Stimulated activated CD8-positive, alpha-beta memory T cell treated with anti-CD3 and anti-CD28 coated beads, Interleukin-15, amount 100 ng/mL, for 48 hours (primary cell): ENCODE data around the gene AUTS2.
A peak's percentile ranks its signal among the peaks of the same experiment; 100 is the strongest.

Experiments used
- DNase-seq, 2 donors: peaks; one replicate each; pipeline ENCODE4 v3.0.0-alpha.2; 2020; ENCODE audit warnings: low read depth in 2 of 2

Gene AUTS2

GRCh38 chr7:70774950-70775527, 1176.8 kb downstream of the AUTS2 start:
- DNase-seq = no peak

- DNase-seq = no peak
Observed at GRCh38 chr7:70775570-70776156, 1177.4 kb downstream of the AUTS2 start.

GRCh38 chr7:70776627-70777101, 1178.4 kb downstream of the AUTS2 start:
- peak in 1 of 2 donors; percentile 7 for DNase-seq

GRCh38 chr7:70777251-70777650, 1179.0 kb downstream of the AUTS2 start:
- DNase-seq = no peak

DNA sequence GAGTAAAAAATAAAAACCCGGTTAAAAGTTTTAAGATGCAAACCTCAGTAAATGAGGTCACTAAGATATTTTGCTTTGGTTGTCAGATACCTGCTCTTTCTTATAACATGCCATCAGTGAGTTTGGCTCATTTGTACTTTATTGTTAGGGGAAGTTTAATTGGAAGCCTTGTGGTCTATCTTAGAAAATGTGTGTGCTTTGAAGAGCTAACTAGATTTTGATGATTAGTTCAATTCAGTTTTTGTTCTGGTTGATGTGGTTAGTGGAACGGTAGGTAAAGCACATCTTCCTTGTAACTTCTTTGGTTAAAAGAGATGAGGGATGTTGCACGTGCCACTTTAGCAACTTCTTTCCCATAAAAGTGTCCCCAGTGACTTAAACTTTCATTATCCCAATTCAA, 1180.3 kb downstream of the AUTS2 start:
- DNase-seq = no peak

DNA sequence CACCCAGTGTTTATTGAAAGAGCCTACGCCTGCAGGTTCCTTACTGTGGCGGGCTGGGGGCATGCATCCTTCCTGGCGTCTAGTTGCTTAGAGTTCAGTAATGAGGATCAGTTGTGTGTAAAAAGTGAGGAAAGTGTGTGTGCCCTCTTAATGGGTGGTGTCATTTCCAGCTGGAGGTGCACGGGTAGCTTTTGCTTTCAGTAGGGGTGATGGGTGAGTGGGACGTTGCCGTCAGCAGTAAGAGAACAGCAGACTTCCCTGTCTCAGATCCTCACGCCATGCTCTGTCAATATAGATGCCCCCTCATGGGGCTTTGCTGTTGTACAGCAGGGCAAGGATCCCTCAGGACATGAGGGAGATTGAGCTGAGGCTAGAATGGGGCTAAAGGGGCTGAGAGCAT, 1181.0 kb downstream of the AUTS2 start:
- DNase-seq = no peak

DNA sequence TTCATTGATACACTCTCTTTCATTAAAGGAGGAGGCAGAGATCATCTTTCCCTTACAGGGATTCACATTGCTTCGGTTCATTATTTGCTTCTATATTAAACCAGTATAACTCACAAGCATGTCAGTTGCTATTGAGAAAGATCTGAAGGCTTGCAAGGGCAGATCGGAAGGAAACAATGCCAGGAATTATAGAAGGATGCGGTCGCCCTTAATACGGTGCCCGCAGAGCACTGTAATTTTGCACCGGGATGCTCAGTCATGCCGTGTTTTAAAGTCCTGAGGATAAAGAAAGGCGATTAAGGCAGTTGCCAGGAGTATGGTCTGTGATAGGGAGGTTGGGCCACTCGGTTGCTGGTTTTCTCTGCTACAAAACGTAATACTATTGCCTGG, 1183.6 kb downstream of the AUTS2 start:
- no peak for DNase-seq

DNA sequence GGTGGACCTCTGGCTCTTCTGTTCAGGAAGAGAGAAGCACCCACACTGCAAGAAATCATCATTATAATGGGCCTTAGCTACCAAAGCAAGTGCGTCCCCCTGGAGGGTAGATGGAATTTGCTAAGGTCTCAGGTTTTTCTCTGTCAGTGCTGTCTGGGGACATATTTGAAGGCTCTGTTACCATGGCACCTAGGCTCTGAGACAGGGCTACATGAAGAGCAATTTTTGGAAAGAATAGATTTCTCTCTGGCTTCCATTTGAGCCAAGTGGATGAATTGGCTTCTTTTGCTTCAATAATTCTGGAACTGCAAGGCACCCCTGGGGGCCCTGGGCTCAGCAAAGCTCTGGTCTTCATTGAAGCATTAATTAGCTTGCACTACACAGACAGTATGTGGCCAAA, 1184.5 kb downstream of the AUTS2 start:
- no peak for DNase-seq

- no peak for DNase-seq
Observed at GRCh38 chr7:70785427-70785826, 1187.2 kb downstream of the AUTS2 start.

GRCh38 chr7:70786076-70786475, 1187.8 kb downstream of the AUTS2 start:
- no peak for DNase-seq

GRCh38 chr7:70787286-70787685, 1189.0 kb downstream of the AUTS2 start:
- no peak for DNase-seq

DNA sequence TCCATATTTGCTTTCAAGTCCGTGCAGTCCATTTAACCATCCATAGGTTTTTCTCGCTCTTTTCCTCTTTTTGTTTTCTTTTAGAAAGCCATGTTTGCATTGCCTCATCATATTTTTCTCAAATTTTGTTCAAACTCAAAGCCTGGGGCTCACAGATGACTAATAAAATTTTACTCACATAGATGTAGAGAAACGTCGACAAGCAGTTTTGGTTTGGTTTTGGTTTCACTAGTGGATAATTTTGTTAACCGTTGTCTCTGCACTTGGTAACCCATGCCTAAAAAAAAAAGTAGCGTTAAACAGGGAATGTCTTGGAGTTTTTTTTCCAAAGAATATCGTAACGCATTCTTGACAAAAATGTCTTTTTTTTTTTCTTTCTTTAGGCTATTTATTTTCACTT, 1189.5 kb downstream of the AUTS2 start:
- no peak for DNase-seq

GRCh38 chr7:70788276-70788675, 1190.0 kb downstream of the AUTS2 start:
- DNase-seq = no peak

GRCh38 chr7:70789481-70790214, 1191.4 kb downstream of the AUTS2 start:
- DNase-seq = no peak

- DNase-seq = no peak
Observed at GRCh38 chr7:70790215-70791073, 1192.2 kb downstream of the AUTS2 start.

- DNase-seq = no peak
Observed at GRCh38 chr7:70791341-70791740, 1193.1 kb downstream of the AUTS2 start.

DNA sequence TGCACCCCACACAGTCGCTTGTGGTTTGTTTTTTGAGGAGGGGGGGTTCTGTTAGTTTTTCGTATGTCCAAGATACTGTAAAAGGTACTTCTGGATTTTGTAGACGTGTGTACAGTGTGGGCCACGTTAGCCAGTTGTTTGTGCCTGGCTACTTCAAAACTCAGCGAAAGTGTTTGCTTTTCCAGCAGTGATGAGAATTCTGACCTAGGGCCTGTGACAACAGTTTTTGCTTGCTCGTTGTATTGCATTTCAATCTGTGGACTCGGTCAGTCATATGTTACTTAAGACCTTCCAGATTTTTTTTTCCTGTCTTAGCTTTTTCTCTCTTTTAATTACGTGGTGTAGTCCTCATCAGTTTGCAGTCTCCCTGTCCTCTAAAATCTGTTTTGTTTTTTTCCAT, 1194.8 kb downstream of the AUTS2 start:
- no peak for DNase-seq

- no peak for DNase-seq
Observed at GRCh38 chr7:70793821-70794220, 1195.5 kb downstream of the AUTS2 start.

- DNase-seq = no peak
Observed at GRCh38 chr7:70794962-70795361, 1196.7 kb downstream of the AUTS2 start.

DNA sequence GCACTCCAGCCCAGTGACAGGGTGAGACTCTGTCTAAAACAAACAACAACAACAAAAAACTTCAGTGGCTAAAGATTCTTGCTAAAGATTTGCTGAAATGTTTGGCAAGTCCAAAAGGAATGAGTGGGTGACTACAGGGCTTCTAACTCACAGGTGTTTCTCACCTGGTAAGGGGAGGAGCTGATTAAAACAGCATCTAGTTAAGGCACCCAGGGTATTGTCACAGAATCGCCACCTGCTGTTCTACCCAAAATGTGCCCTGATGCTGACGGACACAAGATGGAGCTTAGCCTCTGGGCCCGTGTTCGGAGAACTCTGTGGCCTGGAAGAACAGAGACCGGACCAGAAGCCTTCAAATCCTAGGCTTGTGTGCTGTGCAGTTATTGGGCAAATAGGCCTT, 1197.7 kb downstream of the AUTS2 start:
- no peak for DNase-seq

- DNase-seq = no peak
Observed at GRCh38 chr7:70797109-70797514, 1198.8 kb downstream of the AUTS2 start.

- no peak for DNase-seq
Observed at GRCh38 chr7:70799841-70800405, 1201.6 kb downstream of the AUTS2 start.
